HG02884 (cell line): ENCODE measurements around the gene HDGFL3.
"Not testable (repeated sequence)": the region's sequence is repeated elsewhere in the genome, so short reads cannot be mapped to it uniquely, and the experiment has no call there.

Experiments used
- ATAC-seq: cut with Tn5 transposase; IDR thresholded peaks from one replicate; pipeline ENCODE4 v1.9.1; 2021; ENCODE audit warnings: mild to moderate bottlenecking, moderate library complexity; ENCODE audit not compliant: unreplicated experiment

Gene HDGFL3

GRCh38 chr15:83207660-83208366 lies at the start of gene HDGFL3:
Gene HDGFL3 (minus strand): TSS chr15:83207823. CDS start chr15:83207414, 409 bp downstream.
- ATAC-seq, result no peak

GRCh38 chr15:83250781-83251180 lies 43.2 kb upstream of the HDGFL3 start:
- no peak for ATAC-seq

- no peak for ATAC-seq
Measured at GRCh38 chr15:83249030-83249343, 41.4 kb upstream of the HDGFL3 start.

- no peak for ATAC-seq
Measured at GRCh38 chr15:83248151-83249029, 40.8 kb upstream of the HDGFL3 start.

- ATAC-seq, result no peak
Measured at GRCh38 chr15:83243634-83244033, 36.0 kb upstream of the HDGFL3 start.

DNA sequence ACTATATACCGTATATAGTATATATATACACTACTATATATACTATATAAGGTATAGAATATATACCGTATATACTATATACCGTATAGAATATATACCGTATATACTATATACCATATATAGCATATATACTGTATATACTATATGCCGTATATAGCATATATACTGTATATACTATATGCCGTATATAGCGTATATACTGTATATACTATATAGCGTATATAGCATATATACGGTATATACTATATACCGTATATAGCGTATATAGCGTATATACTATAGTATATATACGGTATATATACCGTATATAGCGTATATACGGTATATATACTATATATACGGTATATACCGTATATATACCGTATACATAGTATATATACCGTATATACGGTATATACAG lies 22.6 kb upstream of the HDGFL3 start:
- ATAC-seq, result no peak

DNA sequence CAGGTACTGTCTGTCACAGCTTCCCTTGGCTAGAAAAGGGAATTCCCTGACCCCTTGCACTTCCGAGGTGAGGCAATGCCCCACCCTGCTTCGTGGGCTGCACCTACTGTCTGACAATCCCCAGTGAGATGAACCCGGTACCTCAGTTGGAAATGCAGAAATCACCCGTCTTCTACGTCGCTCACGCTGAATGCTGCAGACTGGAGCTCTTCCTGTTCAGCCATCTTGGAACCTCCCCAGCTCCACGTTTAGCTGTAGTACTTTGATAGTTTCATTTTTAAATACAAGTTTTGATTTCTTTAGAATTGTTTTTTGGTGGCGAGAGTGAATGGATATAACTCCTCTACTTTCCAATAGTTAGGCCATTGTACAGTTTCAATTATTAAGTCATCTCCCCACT lies 17.8 kb upstream of the HDGFL3 start:
- ATAC-seq, result no peak

GRCh38 chr15:83221781-83222180 lies 14.2 kb upstream of the HDGFL3 start:
- ATAC-seq, result not testable (repeated sequence)

DNA sequence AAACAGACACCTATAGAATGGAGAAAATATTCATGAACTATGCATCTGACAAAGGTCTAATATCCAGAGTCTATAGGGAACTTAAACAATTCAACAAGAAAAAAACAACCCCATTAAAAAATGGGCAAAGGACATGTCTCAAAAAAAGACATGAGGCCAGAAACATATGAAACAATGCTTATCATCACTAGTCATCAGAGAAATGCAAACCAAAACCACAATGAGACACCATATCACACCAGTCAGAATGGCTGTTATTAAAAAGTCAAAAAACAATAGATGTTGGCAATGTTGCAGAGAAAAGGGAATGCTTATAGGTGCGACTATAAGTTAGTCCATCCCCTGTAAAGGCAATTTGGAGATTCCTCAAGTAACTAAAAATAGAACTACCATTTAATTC lies 11.4 kb upstream of the HDGFL3 start:
- ATAC-seq, result no peak

DNA sequence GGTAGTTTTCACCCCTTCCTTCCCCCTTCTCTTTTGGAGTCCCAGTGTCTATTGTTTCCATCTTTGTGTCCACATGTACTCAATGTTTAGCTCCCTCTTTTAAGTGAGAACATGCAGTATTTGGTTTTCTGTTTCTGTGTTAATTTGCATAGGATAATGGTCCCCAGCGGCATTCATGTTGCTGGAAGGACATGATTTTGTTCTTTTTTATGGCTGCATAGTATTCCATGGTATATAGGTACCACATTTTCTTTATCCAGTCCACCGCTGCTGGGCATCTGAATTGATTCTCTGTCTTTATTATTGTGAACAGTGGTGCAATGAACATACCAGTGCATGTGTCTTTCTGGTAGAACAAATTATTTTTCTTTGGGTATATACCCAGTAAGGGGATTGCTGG lies 7.7 kb upstream of the HDGFL3 start:
- ATAC-seq, result no peak

GRCh38 chr15:83210619-83211018 lies 3.0 kb upstream of the HDGFL3 start:
- ATAC-seq, result no peak

GRCh38 chr15:83209333-83209732 lies 1.7 kb upstream of the HDGFL3 start:
- ATAC-seq, result no peak

DNA sequence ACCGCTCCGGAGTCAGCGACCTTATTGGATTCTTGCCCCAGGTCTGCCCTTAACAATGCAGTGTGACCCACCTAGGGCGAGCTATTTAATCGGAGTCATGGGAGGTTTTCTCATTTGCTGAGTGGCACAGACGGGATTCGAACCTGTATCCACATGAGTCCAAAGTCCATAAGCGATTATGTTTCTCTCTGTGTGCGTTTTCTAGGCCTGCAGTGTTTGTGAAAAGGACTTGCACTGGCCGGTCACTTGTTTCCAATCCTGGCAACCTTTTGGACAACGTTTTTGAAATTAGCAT lies 691 bp upstream of the HDGFL3 start:
- no peak for ATAC-seq

DNA sequence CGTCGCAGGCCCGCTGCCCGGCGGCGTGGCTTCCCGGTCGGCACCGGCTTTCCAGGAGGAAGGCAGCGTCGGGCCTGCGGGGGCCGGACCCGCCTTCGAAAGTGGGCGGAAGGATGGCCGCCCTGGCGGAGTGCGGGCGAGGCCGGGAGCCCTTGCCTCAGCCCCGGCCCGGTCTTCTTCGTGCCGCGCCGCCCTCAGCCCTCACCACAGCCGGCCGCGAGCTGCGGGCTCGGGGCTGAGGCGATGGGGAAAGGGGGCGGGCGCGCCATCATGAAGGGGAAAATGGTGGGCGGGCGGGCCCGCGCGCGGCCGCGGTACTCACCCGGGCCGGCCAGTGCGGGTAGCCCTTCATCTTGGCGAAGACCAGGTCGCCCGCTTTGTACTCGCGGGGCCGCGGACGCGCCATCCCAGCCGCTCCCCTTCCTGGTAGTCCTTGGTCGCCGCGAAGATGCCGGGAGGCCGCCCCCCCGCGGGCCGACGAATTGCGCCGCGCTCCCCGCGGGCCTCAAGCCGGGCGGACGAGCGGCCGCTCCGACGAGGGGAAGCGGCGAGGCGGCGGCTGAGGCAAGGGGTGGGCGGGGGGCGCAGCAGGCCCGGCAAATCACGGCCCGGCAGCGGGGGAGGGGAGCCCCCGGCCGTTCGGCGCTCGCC lies 489 bp downstream of the HDGFL3 start:
- ATAC-seq, result no peak

- no peak for ATAC-seq
Measured at GRCh38 chr15:83206526-83207008, 1.1 kb downstream of the HDGFL3 start.

DNA sequence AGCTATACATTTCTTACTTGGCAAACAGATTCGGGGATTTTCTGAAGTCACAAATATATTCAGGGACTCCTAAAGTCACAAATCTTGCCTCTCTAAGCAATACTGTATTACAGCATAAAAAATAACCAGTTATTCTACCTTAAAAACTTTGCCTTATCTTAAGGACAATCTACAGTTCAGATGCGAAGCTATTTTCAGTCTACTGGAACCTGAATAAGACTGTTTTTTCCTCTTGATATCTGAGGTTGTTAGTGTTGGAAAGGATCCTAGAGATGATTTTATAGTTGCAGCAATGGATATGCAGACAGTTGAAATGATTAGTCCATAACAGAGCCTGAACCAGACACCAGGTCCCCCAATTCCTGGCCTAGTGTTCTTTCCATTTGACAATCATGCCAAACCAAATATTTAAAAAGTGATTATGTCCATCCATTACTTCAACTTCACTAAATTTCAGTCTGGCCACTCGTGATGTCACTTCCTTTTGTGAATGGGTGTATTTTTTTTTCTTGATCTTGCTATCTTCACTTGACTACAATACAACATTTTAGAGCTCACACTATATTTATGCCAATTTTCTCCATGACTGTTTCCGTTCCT lies 1.8 kb downstream of the HDGFL3 start:
- no peak for ATAC-seq

GRCh38 chr15:83204697-83205096 lies 2.9 kb downstream of the HDGFL3 start:
- no peak for ATAC-seq

- ATAC-seq, result no peak
Measured at GRCh38 chr15:83203543-83203942, 4.1 kb downstream of the HDGFL3 start.

DNA sequence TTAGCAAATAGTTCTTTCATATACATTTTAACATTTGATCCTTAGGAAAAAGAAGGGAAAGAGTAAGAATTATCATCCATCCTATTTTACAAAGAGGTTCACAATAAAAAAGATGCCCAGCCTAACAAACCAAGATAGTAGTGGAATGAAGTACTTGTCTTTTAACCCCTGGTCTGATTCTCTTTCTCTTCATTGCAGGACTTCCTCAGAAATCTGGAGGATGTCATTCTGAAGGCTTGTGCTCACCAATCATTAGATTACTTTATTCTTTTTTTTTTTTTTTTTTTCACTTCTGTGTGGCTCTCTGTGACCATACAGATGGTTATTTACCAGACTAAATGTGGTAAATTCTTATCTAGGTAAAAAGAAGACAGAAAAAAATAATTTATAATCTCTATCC lies 7.0 kb downstream of the HDGFL3 start:
- no peak for ATAC-seq

GRCh38 chr15:83200162-83200561 lies 7.5 kb downstream of the HDGFL3 start:
- no peak for ATAC-seq

- ATAC-seq, result peak; percentile 84
Measured at GRCh38 chr15:83199288-83199687, 8.3 kb downstream of the HDGFL3 start.

DNA sequence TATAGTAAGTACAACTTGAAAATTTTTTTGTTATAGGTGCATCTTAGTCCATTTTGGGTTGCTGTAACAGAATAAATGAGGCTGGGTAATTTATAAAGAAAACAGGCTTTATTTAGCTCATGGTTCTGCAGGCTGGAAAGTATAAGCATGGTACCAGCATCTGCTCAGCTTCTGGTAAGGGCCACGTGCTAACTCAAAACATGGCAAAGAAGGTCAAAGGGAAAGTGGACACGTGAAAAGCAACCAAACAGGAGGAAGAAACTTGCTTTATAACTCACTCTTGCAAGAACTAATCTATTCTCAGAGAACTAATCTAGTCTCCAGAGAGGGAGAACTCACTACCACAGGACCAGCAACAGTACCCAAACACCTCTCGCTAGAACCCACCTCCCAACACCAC lies 9.1 kb downstream of the HDGFL3 start:
- no peak for ATAC-seq
